Activated effector memory CD4-positive, alpha-beta T cell treated with anti-CD3 and anti-CD28 coated beads, Interleukin-2, amount 50 U/mL, for 16 hours (primary cell): ENCODE data around the gene IL4R.

Source experiments
- DNase-seq: peaks from one replicate; pipeline ENCODE4 v3.0.0-alpha.2; 2020

The IL4R gene

GRCh38 chr16:27363246-27363632, 49.5 kb downstream of the IL4R start:
- no peak for DNase-seq

GRCh38 chr16:27363797-27364196, 50.0 kb downstream of the IL4R start:
- DNase-seq = no peak

GRCh38 chr16:27364493-27365141, 50.8 kb downstream of the IL4R start:
- DNase-seq = no peak

GRCh38 chr16:27365142-27366089, 51.6 kb downstream of the IL4R start:
- DNase-seq = no peak

GRCh38 chr16:27366687-27367460, 53.1 kb downstream of the IL4R start:
- no peak for DNase-seq

- DNase-seq = peak; percentile 95
These were observed 53.9 kb downstream of the IL4R start for GRCh38 chr16:27367461-27368357.

- no peak for DNase-seq
These were observed 54.6 kb downstream of the IL4R start for GRCh38 chr16:27368358-27368722.

- peak; percentile 53 for DNase-seq
These were observed 56.0 kb downstream of the IL4R start for GRCh38 chr16:27369806-27370205.

- DNase-seq = no peak
These were observed 56.5 kb downstream of the IL4R start for GRCh38 chr16:27370318-27370717.

- no peak for DNase-seq
These were observed 59.5 kb downstream of the IL4R start for GRCh38 chr16:27373312-27373711.

- peak; percentile 56 for DNase-seq
These were observed 60.5 kb downstream of the IL4R start for GRCh38 chr16:27374221-27374803.

GRCh38 chr16:27374804-27375425, 61.1 kb downstream of the IL4R start:
- DNase-seq = peak; percentile 77

GRCh38 chr16:27377666-27378485, 64.1 kb downstream of the IL4R start:
- DNase-seq = peak; percentile 61

- DNase-seq = peak; percentile 54
These were observed 65.2 kb downstream of the IL4R start for GRCh38 chr16:27378871-27379481.

GRCh38 chr16:27379919-27380318, 66.1 kb downstream of the IL4R start:
- DNase-seq = peak; percentile 21

GRCh38 chr16:27381236-27381635, 67.5 kb downstream of the IL4R start:
- DNase-seq = peak; percentile 9

GRCh38 chr16:27381974-27382855, 68.4 kb downstream of the IL4R start:
- DNase-seq = no peak

- DNase-seq = no peak
These were observed 69.9 kb downstream of the IL4R start for GRCh38 chr16:27383556-27384243.
